Body of pancreas (tissue), 4 donors: Measurements from ENCODE around the gene SMAP1.

ENCODE experiments used
- POLR2A ChIP-seq, 3 donors: fragments of 450-650 bp; IDR thresholded peaks; one replicate each; pipeline ENCODE4 v1.6.1; 2016; ENCODE audit warnings: antibody characterized with exemption in 3 of 3, mild to moderate bottlenecking in 2 of 3
- TF ChIP-seq, protein P1 (sequence below), 7 experiments: fragments of 450-650 bp in 4 of 7; fragments of 200-600 bp in 3 of 7; sonication (generic) in 3 of 7; IDR thresholded peaks; one replicate each; pipeline ENCODE4 v1.5.1; 2016 to 2019; ENCODE audit warnings: antibody characterized with exemption in 7 of 7

DNA sequence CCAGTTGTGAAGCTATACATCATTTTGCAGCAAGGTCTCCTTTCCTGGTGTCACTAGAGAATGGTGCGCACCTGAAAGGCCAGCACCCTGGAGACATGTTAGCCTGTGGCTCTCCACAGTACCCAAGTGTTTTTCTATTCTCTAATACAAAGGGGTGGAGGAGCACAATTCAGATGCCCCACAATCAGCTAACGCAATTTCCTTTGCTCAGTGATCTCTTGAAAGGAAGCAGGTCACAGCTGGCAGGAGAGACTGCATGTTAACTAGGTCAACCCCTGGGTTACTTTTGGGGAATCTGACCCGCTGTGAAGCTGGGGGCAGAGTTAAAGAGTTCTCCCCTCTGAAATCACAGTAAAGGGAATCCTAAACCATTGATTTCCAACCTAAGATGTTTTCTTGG lies 196.7 kb downstream of the SMAP1 start:
- TF ChIP-seq, protein P1, sequence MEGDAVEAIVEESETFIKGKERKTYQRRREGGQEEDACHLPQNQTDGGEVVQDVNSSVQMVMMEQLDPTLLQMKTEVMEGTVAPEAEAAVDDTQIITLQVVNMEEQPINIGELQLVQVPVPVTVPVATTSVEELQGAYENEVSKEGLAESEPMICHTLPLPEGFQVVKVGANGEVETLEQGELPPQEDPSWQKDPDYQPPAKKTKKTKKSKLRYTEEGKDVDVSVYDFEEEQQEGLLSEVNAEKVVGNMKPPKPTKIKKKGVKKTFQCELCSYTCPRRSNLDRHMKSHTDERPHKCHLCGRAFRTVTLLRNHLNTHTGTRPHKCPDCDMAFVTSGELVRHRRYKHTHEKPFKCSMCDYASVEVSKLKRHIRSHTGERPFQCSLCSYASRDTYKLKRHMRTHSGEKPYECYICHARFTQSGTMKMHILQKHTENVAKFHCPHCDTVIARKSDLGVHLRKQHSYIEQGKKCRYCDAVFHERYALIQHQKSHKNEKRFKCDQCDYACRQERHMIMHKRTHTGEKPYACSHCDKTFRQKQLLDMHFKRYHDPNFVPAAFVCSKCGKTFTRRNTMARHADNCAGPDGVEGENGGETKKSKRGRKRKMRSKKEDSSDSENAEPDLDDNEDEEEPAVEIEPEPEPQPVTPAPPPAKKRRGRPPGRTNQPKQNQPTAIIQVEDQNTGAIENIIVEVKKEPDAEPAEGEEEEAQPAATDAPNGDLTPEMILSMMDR (IDR thresholded peaks at IDR 0.05), result no peak
- no peak for TF ChIP-seq POLR2A (IDR thresholded peaks at IDR 0.05)
